HCT116 (cell line): ENCODE measurements around the gene GPR37. TPM values are rescaled to one million over a fixed set of nuclear protein-coding genes. Genes with fewer than 3 reads are reported as not detected.

Source experiments
- ATAC-seq: fragments of 200-7000 bp; cut with Tn5 transposase; 2 replicates; pipeline ENCODE4 v1.9.1; 2020; ENCODE audit warnings: mild to moderate bottlenecking, moderate library complexity
- BruUV-seq: library from RNA; stranded (reverse); fragments of 400-500 nt; replicated peaks from 2 replicates; lab custom pipeline; 2021; lab: Mats Ljungman, UMichigan
- CTCF ChIA-PET: fragments of 300-600 bp; sonication (Branson Sonifier 250); formaldehyde crosslinking; loops from one replicate; lab custom pipeline; 2021; ENCODE audit warnings: antibody characterized with exemption; lab: Charles Lee
- POLR2A ChIA-PET: fragments of 300-600, 350-600 bp; sonication (Branson Sonifier 250); formaldehyde crosslinking; loops from one replicate; lab custom pipeline; 2021; ENCODE audit warnings: antibody characterized with exemption; lab: Charles Lee
- RAD21 ChIA-PET, 2 experiments: fragments of 300-600 bp; sonication (Branson Sonifier 250); formaldehyde crosslinking; loops; one replicate each; lab custom pipeline; 2023; ENCODE audit warnings: low total read pairs in 2 of 2; ENCODE audit not compliant: uncharacterized antibody in 2 of 2, unreplicated experiment in 2 of 2, low non-redundant PET in 1 of 2; lab: Charles Lee
- DNase-seq: peaks from one replicate; pipeline ENCODE4 v3.0.0-alpha.2; 2010; ENCODE audit warnings: low read depth, low spot score
- H2AFZ ChIP-seq: fragments of 200-600 bp; shearing (Covaris generic), sonication (generic); 2 replicates; pipeline ENCODE4 v1.6.1; 2017; ENCODE audit warnings: low read depth, mixed run types, mixed read lengths, antibody characterized with exemption, low read length; ENCODE audit not compliant: poor library complexity, severe bottlenecking
- H3K27ac ChIP-seq: 2 replicates; pipeline ENCODE4 v1.5.1; 2012; ENCODE audit warnings: low read depth, low read length
- H3K27me3 ChIP-seq: fragments of 200-600 bp; sonication (generic); 2 replicates; pipeline ENCODE4 v1.6.1; 2016; ENCODE audit warnings: mixed run types, low read length, mixed read lengths; ENCODE audit not compliant: insufficient read depth
- H3K36me3 ChIP-seq, 2 experiments: fragments of 200-500 bp in 1 of 2; fragments of 200-600 bp in 1 of 2; sonication (Bioruptor generic) in 1 of 2; sonication (generic) in 1 of 2; 2 replicates each; pipeline versions ENCODE4 v1.5.1 to v1.6.1; 2014 to 2016; ENCODE audit warnings: low read length in 2 of 2, inconsistent platforms in 1 of 2, mixed read lengths in 1 of 2, mixed run types in 1 of 2; ENCODE audit not compliant: insufficient read depth in 2 of 2, control insufficient read depth in 1 of 2
- H3K4me1 ChIP-seq, 2 experiments: fragments of 200-600 bp in 1 of 2; sonication (generic) in 1 of 2; 2 replicates each; pipeline versions ENCODE4 v1.5.1 to v1.6.1; 2012 to 2017; ENCODE audit warnings: low read length in 2 of 2, inconsistent platforms in 1 of 2, mild to moderate bottlenecking in 1 of 2, mixed read lengths in 1 of 2, mixed run types in 1 of 2, moderate library complexity in 1 of 2; ENCODE audit not compliant: insufficient read depth in 2 of 2, control insufficient read depth in 1 of 2
- H3K4me2 ChIP-seq: fragments of 200-600 bp; sonication (generic); 2 replicates; pipeline ENCODE4 v1.6.1; 2017; ENCODE audit warnings: mixed run types, low read length, mixed read lengths
- H3K4me3 ChIP-seq, 2 experiments: fragments of 200-600 bp in 1 of 2; sonication (generic) in 1 of 2; replicated peaks in 1 of 2; 2 replicates each; pipeline ENCODE4 v1.5.1; 2011 to 2016; ENCODE audit warnings: low read length in 2 of 2, control low read depth in 1 of 2, low read depth in 1 of 2, mild to moderate bottlenecking in 1 of 2, mixed read lengths in 1 of 2, mixed run types in 1 of 2
- H3K79me2 ChIP-seq: fragments of 200-600 bp; sonication (generic); 2 replicates; pipeline ENCODE4 v1.6.1; 2017; ENCODE audit warnings: mild to moderate bottlenecking, mixed run types, low read length, moderate library complexity, mixed read lengths; ENCODE audit not compliant: insufficient read depth
- H3K9ac ChIP-seq: fragments of 200-600 bp; sonication (generic); 2 replicates; pipeline ENCODE4 v1.6.1; 2016; ENCODE audit warnings: low read length, mixed read lengths
- H3K9me2 ChIP-seq: fragments of 200-600 bp; sonication (generic), shearing (Covaris generic); 2 replicates; pipeline ENCODE4 v1.6.1; 2017; ENCODE audit warnings: mixed run types, mild to moderate bottlenecking, moderate library complexity; ENCODE audit not compliant: insufficient read depth
- H3K9me3 ChIP-seq, 2 experiments: fragments of 200-500 bp in 1 of 2; fragments of 200-600 bp in 1 of 2; sonication (Bioruptor generic) in 1 of 2; sonication (generic) in 1 of 2; 2 replicates each; pipeline ENCODE4 v1.6.1; 2014 to 2017; ENCODE audit warnings: low read length in 2 of 2, mixed read lengths in 2 of 2, inconsistent platforms in 1 of 2, low read depth in 1 of 2, mild to moderate bottlenecking in 1 of 2, mixed run types in 1 of 2, moderate library complexity in 1 of 2; ENCODE audit not compliant: control insufficient read depth in 1 of 2, insufficient read depth in 1 of 2
- H4K20me1 ChIP-seq: fragments of 200-600 bp; sonication (generic), shearing (Covaris generic); 2 replicates; pipeline ENCODE4 v1.6.1; 2017; ENCODE audit warnings: mixed run types, mild to moderate bottlenecking, moderate library complexity; ENCODE audit not compliant: insufficient read depth
- CEBPB ChIP-seq: IDR thresholded peaks from 2 replicates; pipeline ENCODE4 v1.6.1; 2012; ENCODE audit warnings: low read depth
- EZH2 ChIP-seq: fragments of 200-600 bp; sonication (generic); IDR thresholded peaks from 2 replicates; pipeline ENCODE4 v1.6.1; 2017; ENCODE audit warnings: antibody characterized with exemption, mixed run types
- FOSL1 ChIP-seq: IDR thresholded peaks from 2 replicates; pipeline ENCODE4 v1.6.1; 2012; ENCODE audit warnings: low read depth
- JUND ChIP-seq: IDR thresholded peaks from 2 replicates; pipeline ENCODE4 v1.6.1; 2012
- MAX ChIP-seq: IDR thresholded peaks from 2 replicates; pipeline ENCODE4 v1.6.1; 2012
- POLR2A ChIP-seq: IDR thresholded peaks from 2 replicates; pipeline ENCODE4 v1.7.0; 2011; ENCODE audit warnings: borderline replicate concordance; ENCODE audit not compliant: insufficient read depth, insufficient read length; ENCODE audit errors: extremely low read depth
- SRF ChIP-seq: IDR thresholded peaks from 2 replicates; pipeline ENCODE4 v1.6.1; 2012; ENCODE audit warnings: low read depth
- YY1 ChIP-seq: IDR thresholded peaks from 2 replicates; pipeline ENCODE4 v1.6.1; 2011; ENCODE audit warnings: low read length, low read depth, moderate library complexity, mild to moderate bottlenecking; ENCODE audit not compliant: insufficient replicate concordance; ENCODE audit errors: extremely low read depth
- ZFX ChIP-seq: fragments of 450-650 bp; IDR thresholded peaks from 2 replicates; pipeline ENCODE4 v1.6.1; 2017
- intact Hi-C: fragments of 100-400 bp; cut with micrococcal nuclease; formaldehyde crosslinking; loops from 2 replicates; pipeline ENCODE4 v1.10.0; 2022
- total RNA-seq: library from RNA; stranded (reverse); gene quantifications from one replicate; pipeline ENCODE4 v1.2.1, GENCODE V29; 2021; ENCODE audit not compliant: unreplicated experiment
- TF ChIP-seq, protein P1 (sequence below): IDR thresholded peaks from 2 replicates; pipeline ENCODE4 v1.6.1; 2012
- TF ChIP-seq, protein P2 (sequence below), 3 experiments: fragments of 200-600 bp in 1 of 3; sonication (generic) in 1 of 3; IDR thresholded peaks in 2 of 3; conservative IDR thresholded peaks in 1 of 3; 2 replicates each; pipeline ENCODE4 v1.5.1; 2012 to 2017; ENCODE audit warnings: low read depth in 2 of 3, low read length in 2 of 3, antibody characterized with exemption in 1 of 3, borderline replicate concordance in 1 of 3, control low read depth in 1 of 3, mild to moderate bottlenecking in 1 of 3, mixed read lengths in 1 of 3, mixed run types in 1 of 3, moderate library complexity in 1 of 3; ENCODE audit not compliant: insufficient read depth in 1 of 3

The GPR37 gene
- total RNA-seq, 1 experiment from 2014 or later = 2.2 TPM

- Histone ChIP-seq H3K4me3 (no peak overlapping the region), H3K4me1 (no peaks in the 10 kb centered on the region), H3K4me2 (no peak overlapping the region), H3K9ac (no peak overlapping the region), H3K27ac (no peak overlapping the region), H4K20me1 (no peaks in the 10 kb centered on the region), H3K79me2 (no peaks in the 10 kb centered on the region), H3K36me3 (no peaks in the 10 kb centered on the region), H3K9me2 (no peaks in the 10 kb centered on the region), H3K27me3 (no peaks in the 10 kb centered on the region), H3K9me3 (no peaks in the 10 kb centered on the region)
- BruUV-seq = no TSS peak
- CTCF ChIA-PET = no interaction called here
- RAD21 ChIA-PET = no interaction called here
- ATAC-seq = no peak
- no peak for TF ChIP-seq SRF
- TF ChIP-seq ZFX = no peak
- TF ChIP-seq CEBPB = no peak
- TF ChIP-seq YY1 = no peak
- no peak for TF ChIP-seq POLR2A
- TF ChIP-seq FOSL1 = no peak
- TF ChIP-seq, protein P1, sequence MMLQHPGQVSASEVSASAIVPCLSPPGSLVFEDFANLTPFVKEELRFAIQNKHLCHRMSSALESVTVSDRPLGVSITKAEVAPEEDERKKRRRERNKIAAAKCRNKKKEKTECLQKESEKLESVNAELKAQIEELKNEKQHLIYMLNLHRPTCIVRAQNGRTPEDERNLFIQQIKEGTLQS = no peak
- TF ChIP-seq, all 23 proteins: peak for 0
- intact Hi-C loops = no loop called here
- DNase-seq = no peak
- POLR2A ChIA-PET = no interaction called here
- H2AFZ ChIP-seq = no peak overlapping the region
Observed at GRCh38 chr7:124799448-124799847, 33.9 kb upstream of the GPR37 start.

DNA sequence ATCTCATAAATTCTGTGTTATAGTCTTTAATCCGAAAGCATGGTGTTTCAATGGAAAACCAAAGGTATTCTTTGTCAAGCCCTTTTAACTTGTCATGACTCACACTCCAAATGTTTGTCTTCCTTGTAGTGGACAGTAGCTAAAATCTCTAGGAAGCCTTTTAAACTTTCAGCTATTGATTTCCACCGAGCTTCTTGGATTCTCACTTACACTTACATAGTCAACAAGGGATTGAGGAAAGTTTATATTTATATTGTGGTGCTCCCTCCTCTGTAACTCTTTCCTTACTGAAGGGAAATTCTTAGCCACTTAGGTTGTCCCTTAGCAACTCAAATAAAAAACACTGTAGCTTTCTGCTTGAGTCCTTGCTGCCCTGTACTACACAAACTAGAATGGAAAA is 31.2 kb upstream of the GPR37 start:
- Histone ChIP-seq H3K4me1 (peaks cover 3 to 5% of the 10 kb centered on the region in 2 experiments; a peak in 2 of 4 replicates), H2AFZ (no peak overlapping the region)
- ATAC-seq = no peak
- no peak for DNase-seq
- TF ChIP-seq SRF = no peak
- TF ChIP-seq JUND = 0 out of 2 replicates have a peak, but pooled peaks have one; percentile 8
- TF ChIP-seq MAX = no peak
- TF ChIP-seq, protein P2, sequence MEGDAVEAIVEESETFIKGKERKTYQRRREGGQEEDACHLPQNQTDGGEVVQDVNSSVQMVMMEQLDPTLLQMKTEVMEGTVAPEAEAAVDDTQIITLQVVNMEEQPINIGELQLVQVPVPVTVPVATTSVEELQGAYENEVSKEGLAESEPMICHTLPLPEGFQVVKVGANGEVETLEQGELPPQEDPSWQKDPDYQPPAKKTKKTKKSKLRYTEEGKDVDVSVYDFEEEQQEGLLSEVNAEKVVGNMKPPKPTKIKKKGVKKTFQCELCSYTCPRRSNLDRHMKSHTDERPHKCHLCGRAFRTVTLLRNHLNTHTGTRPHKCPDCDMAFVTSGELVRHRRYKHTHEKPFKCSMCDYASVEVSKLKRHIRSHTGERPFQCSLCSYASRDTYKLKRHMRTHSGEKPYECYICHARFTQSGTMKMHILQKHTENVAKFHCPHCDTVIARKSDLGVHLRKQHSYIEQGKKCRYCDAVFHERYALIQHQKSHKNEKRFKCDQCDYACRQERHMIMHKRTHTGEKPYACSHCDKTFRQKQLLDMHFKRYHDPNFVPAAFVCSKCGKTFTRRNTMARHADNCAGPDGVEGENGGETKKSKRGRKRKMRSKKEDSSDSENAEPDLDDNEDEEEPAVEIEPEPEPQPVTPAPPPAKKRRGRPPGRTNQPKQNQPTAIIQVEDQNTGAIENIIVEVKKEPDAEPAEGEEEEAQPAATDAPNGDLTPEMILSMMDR (IDR thresholded peaks at IDR 0.05 in 2 of 3, conservative IDR thresholded peaks at IDR 0.05 in 1 of 3; ENCODE audit: borderline replicate concordance in 1 of 3, insufficient read depth in 1 of 3, low read depth in 2 of 3, low read length in 2 of 3) = no peak
- no peak for TF ChIP-seq EZH2
- TF ChIP-seq FOSL1 = no peak
- no peak for TF ChIP-seq CEBPB
- TF ChIP-seq, all 23 proteins: peak for 1
- ChIA-PET RAD21 (no interaction called here), CTCF (no interaction called here), POLR2A (no interaction called here)
- intact Hi-C loops = no loop called here
- Histone ChIP-seq H3K9me2 (no peaks in the 10 kb centered on the region), H4K20me1 (no peaks in the 10 kb centered on the region), H3K79me2 (no peaks in the 10 kb centered on the region), H3K27me3 (no peaks in the 10 kb centered on the region), H3K4me3 (no peak overlapping the region), H3K9me3 (no peaks in the 10 kb centered on the region), H3K27ac (no peak overlapping the region), H3K36me3 (no peaks in the 10 kb centered on the region), H3K9ac (no peak overlapping the region), H3K4me2 (no peak overlapping the region)
- no TSS peak for BruUV-seq
